Mucosa of gallbladder (tissue), 1 donor: ENCODE measurements around the gene PRKAG2. TPM values are rescaled to one million over a fixed set of nuclear protein-coding genes. Genes with fewer than 3 reads are reported as not detected.

Experiments
- DNase-seq: peaks from one replicate; pipeline ENCODE4 v3.0.0-alpha.2; 2020; ENCODE audit warnings: low spot score
- total RNA-seq: library from RNA; stranded (reverse); gene quantifications from one replicate; pipeline ENCODE4 v1.2.1, GENCODE V29; 2021
- donor health status: DM: no; HTN: no; CAD: no.

The PRKAG2 gene
- total RNA-seq, 1 donor from 2014 or later = 54.8 TPM

DNA sequence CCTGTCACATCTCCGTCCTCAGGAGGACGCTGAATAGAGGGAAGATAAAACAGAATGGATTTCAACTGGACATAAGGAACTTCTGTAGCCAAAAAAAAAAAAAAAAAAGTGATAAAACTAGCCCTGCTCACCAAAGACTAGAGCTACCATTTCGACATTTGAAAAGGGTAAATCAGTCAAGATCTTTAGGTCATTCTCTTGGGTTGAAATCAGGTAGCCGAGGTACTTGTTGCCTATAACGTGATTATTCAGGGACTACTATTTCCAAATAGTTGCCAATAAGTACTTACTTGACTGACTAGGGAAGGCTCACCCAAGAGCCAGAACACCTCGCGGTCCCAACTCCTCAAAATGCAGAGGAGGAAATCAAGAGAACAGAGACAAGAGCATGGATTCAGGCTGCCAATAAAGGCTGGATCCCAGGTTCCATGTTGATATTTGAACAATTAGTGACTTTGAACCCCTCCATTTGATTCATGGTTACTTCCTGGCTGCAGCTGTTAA lies 359.3 kb downstream of the PRKAG2 start:
- no peak for DNase-seq

DNA sequence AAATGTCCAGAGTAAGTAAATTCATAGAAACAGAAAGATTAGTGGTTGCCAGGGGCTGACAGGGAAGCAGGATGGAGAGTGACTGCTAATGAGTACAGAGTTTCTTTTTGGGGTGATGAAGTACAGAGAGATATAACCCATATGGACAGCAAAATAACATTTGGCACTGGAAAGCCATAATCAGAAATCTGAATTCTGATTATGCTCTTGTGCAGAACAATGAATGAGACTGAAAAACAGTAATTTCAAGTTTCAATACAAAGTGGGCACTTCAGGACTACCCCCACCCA lies 361.7 kb downstream of the PRKAG2 start:
- DNase-seq = no peak

DNA sequence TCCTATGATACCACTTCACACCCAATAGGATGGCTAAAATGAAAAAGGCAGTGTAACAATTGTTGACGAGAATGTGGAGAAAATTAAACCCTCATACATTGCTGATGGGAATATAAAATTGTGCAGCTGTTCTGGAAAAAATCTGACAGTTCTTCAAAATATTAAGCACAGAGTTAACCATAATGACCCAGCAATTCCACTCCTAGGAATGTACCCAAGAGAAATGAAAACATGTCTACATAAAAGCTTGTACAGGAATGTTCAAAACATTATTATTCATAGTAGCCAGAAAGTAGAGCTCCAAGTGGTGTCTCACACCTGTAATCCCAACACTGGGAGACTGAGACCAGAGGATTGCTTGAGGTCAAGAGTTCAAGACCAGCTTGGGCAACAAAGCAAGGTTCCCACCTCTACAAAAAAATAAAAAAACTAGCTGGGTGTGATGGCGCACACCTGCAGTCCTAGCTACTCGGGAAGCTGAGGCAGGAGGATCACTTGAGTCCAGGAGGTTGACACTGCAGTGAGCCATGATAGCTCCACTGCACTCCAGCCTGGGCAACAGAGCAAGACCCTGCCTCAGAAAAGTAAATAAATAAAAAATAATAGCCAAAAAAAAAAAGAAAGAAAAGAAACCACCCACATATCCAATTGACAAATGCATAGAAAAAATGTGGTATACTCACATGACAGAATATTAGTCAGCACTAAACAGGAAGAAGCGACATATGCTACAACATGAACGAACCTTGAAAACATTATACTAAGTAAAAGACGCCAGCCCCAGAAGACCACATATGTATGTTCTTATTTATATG lies 362.2 kb downstream of the PRKAG2 start:
- no peak for DNase-seq

DNA sequence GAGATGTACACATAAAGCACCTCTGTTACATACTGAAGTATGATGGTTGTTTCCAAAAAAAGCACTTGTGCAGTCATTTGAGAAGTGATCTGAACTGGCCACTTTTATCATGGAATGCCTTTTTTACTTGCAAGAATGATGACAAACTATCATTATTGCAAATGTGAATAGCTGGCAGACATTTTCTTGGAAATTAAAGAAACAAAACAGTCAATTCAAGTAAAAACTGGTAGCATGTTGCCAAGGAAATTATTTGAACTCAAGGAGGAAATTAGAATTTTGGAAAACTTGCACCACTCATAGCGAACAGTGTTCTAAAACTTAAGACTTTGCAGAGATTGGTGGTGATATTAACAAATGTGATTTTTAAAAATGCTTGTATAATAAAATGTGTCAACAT lies 363.8 kb downstream of the PRKAG2 start:
- no peak for DNase-seq

DNA sequence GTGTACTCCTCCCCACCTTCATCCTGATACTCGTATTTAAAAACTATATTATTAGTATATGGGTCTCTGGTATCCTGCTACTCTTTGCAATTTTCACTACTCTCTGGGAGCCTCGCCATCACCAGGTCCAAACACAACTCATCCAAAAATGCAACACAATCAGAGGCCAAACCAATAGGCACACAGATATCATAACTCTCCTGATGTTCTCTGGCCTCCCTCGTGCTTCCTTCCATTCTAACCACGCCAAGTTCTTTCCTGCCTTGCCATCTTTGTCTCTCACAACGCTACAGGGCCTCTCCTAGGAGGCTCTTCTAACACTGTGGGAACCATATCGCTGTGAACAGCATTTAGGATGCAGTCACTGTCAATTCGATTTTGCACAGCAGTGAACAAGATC lies 364.6 kb downstream of the PRKAG2 start:
- no peak for DNase-seq

DNA sequence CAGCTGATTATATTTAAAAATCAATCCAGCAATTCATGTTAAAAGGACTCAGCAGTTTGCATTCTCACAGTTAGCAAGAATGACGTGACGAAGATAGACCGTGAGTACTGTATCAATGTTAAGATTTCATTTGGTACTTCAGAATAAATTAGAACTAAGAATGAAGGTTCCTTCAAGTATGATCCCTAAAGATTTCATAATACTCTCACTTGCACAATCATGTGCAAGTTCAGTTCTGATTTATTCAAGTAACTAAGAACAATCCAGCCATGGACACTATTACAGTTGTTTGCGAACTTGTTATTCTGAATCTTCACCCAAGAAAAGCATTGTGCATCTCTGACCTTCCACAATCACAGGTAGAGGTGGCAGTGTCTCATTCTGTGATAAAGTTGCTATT lies 365.0 kb downstream of the PRKAG2 start:
- no peak for DNase-seq

DNA sequence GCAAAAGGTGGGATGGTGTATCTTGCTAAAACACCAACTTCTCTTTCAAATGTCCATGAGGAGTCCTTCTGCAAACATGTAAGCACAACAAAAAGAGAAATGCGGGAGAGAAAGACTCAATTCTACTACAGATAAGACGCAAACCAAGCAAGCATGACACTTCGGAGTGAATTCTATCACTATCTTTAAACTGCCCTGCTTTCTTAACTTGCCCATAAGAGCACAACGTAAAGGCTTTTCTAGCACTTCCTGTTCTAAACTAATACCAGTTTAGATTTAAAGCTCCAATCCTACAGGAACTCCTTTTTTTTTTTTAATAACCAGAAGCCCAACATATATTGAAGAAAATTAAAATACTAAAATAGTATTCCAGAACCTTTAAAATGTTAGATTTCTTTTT lies 365.6 kb downstream of the PRKAG2 start:
- DNase-seq = no peak

DNA sequence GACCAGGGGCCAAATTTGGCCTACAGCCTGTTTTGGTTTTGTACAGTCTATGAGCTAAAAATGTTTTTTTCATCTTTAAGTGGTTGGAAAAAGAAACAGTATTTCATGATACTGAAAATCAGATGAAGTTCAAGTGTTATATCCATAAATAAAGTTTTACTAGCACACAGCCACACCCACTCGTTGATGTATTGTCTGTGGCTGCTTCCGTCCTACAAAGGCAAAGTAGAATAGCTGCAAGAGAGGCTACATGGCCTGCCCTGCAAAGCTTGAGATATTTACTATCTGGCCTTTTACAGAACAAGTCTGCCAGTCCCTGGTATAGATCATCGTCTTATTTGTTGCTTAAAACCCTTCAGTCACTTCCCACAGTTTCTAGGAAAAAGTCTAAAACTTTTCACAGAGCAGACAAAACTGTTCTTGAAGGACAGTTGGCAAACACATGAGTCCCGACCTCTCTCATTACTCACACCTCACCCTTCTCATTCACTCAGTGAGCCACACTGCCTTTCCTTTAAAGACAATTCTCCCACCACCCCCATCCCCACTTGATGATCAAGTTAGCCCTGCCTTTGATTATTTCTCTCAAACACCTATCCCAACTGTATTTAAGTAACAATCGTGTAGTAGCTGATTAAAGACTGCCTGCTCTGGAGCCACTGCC lies 367.1 kb downstream of the PRKAG2 start:
- DNase-seq = no peak

DNA sequence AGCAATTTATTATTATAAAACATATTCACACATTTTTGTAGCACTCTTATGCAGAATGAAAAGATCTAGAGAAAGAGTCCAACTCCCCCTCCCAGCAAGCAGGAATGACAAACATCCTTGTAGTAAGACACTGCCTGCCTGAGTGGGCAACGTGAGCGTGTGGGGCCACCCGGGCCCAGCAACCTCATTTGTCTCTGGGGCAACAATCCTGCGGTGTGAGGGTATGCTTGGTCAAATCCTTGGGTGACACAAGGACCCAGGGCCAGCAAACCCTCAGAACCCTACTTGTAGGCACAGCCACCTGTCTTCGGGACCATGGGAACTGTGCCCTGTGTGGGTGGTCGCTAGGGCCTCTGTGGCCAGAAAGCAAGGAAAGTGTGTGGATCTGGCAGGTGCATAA lies 367.9 kb downstream of the PRKAG2 start:
- DNase-seq = no peak

DNA sequence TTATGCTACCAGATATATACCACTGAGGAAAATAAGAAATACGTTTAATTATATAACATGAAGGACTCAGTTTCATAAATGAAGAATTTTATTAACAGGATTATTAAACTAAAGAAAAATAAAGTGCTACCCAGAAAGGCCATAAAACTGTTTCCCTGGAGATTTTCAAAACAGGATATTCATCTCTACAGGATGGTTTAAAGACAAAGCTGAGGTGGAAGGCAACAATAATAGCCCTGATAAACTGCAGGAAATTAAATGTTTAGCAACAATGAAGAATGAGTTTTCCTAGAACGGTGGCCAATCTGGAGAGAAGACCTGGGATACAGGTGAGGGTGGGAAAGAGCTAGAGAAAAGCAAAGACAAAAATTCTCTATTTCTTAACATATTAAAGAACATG lies 369.1 kb downstream of the PRKAG2 start:
- no peak for DNase-seq

DNA sequence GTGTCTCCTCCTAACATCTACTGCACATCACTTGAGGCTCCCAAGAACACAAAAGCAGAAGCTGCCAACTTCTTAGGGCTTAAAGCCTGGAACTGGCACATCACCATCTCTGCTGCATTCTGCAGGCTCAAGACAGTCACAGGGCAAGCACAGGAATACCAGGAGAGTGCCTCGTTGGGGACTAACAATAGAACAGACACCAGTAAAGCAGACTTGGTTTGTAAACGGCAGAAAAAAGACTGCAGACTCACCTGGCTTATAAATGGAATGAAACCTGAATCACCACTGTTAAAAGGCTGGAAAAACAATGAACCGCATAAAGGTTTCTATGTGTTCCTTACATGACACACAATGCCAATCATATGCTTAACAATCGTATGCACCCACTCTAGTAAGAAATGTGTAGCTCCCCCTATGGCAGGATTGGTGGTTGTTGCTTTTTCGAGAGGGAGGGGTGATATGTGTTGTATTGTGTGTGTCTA lies 370.0 kb downstream of the PRKAG2 start:
- DNase-seq = no peak

Other genes starting within 250 kb of the PRKAG2 start
- not detected for gene GALNTL5, start 79.3 kb upstream of the PRKAG2 start, total RNA-seq
- gene GALNT11, start 148.6 kb upstream of the PRKAG2 start, total RNA-seq = 35.7 TPM